Mesothelial cell of epicardium (in vitro differentiated cells): ENCODE measurements around the gene NR2E3. TPM values are rescaled to one million over a fixed set of nuclear protein-coding genes. Genes with fewer than 3 reads are reported as not detected.
"Not testable (repeated sequence)": the region's sequence is repeated elsewhere in the genome, so short reads cannot be mapped to it uniquely, and the experiment has no call there.

ENCODE experiments used
- DNase-seq, 2 experiments: peaks; one replicate each; pipeline ENCODE4 v3.0.0; 2021; ENCODE audit warnings: low spot score in 2 of 2; ENCODE audit not compliant: unreplicated experiment in 2 of 2
- H3K27ac Mint-ChIP-seq: 2 replicates; pipeline ENCODE4 v1.8.0; 2021; ENCODE audit warnings: mixed read lengths
- H3K27me3 Mint-ChIP-seq: 2 replicates; pipeline ENCODE4 v1.8.0; 2021; ENCODE audit warnings: low read depth, mixed read lengths
- H3K36me3 Mint-ChIP-seq: 2 replicates; pipeline ENCODE4 v1.8.0; 2021; ENCODE audit warnings: mixed read lengths
- H3K4me1 Mint-ChIP-seq: 2 replicates; pipeline ENCODE4 v1.8.0; 2021; ENCODE audit warnings: mixed read lengths
- H3K4me3 Mint-ChIP-seq: 2 replicates; pipeline ENCODE4 v1.8.0; 2021; ENCODE audit warnings: mild to moderate bottlenecking, moderate library complexity, mixed read lengths
- H3K9me3 Mint-ChIP-seq: 2 replicates; pipeline ENCODE4 v1.8.0; 2021; ENCODE audit warnings: mixed read lengths
- CTCF ChIP-seq: fragments of 200-600 bp; sonication (generic); IDR thresholded peaks from one replicate; pipeline ENCODE4 v1.5.0; 2021; ENCODE audit warnings: antibody characterized with exemption; ENCODE audit not compliant: unreplicated experiment
- total RNA-seq: library from RNA; stranded (reverse); gene quantifications from 3 replicates; pipeline ENCODE4 v1.2.1, GENCODE V29; 2021

NR2E3 gene
- total RNA-seq, 1 donor from 2014 or later, result 1.1 TPM

- no peaks in the 10 kb centered on the region for H3K27me3 Mint-ChIP-seq
- no peaks in the 10 kb centered on the region for H3K9me3 Mint-ChIP-seq
- H3K27ac Mint-ChIP-seq, result no peak overlapping the region
- no peak for TF ChIP-seq CTCF
- DNase-seq, result no peak
- no peak overlapping the region for H3K4me3 Mint-ChIP-seq
- H3K4me1 Mint-ChIP-seq, result peaks cover 5% of the 10 kb centered on the region
- H3K36me3 Mint-ChIP-seq, result peaks cover 38% of the 10 kb centered on the region
Measured at GRCh38 chr15:71830981-71831380, 20.6 kb downstream of the NR2E3 start.

GRCh38 chr15:71841563-71841962 is 31.2 kb downstream of the NR2E3 start:
- Mint-ChIP-seq H3K27ac (no peak overlapping the region), H3K4me1 (peaks cover 27% of the 10 kb centered on the region), H3K9me3 (no peaks in the 10 kb centered on the region), H3K27me3 (no peaks in the 10 kb centered on the region), H3K36me3 (peaks cover 31% of the 10 kb centered on the region), H3K4me3 (no peak overlapping the region)
- TF ChIP-seq CTCF, result no peak
- no peak for DNase-seq

- Mint-ChIP-seq H3K27me3 (no peaks in the 10 kb centered on the region), H3K27ac (no peak overlapping the region), H3K4me3 (no peak overlapping the region), H3K36me3 (peaks cover 49% of the 10 kb centered on the region), H3K4me1 (peaks cover 1% of the 10 kb centered on the region), H3K9me3 (no peaks in the 10 kb centered on the region)
- TF ChIP-seq CTCF, result no peak
- DNase-seq, result no peak
Measured at GRCh38 chr15:71844916-71845315, 34.6 kb downstream of the NR2E3 start.

GRCh38 chr15:71853543-71853942 is 43.2 kb downstream of the NR2E3 start:
- Mint-ChIP-seq H3K9me3 (no peaks in the 10 kb centered on the region), H3K4me3 (no peak overlapping the region), H3K27me3 (no peaks in the 10 kb centered on the region), H3K36me3 (peaks cover 34% of the 10 kb centered on the region), H3K4me1 (no peaks in the 10 kb centered on the region), H3K27ac (no peak overlapping the region)
- TF ChIP-seq CTCF, result no peak
- DNase-seq, result no peak

- not testable (repeated sequence) for H3K9me3 Mint-ChIP-seq
Measured at GRCh38 chr15:71858232-71858631, 47.9 kb downstream of the NR2E3 start.

More at GRCh38 chr15:71858232-71858631, 47.9 kb downstream of the NR2E3 start:
- H3K4me3 Mint-ChIP-seq, H3K27ac Mint-ChIP-seq, H3K4me1 Mint-ChIP-seq, H3K27me3 Mint-ChIP-seq, DNase-seq: not testable (repeated sequence)
- peaks cover 39% of the 10 kb centered on the region for H3K36me3 Mint-ChIP-seq
